ENCODE measurements around the gene EPHA1. TPM values are rescaled to one million over a fixed set of nuclear protein-coding genes. Genes with fewer than 3 reads are reported as not detected.

Gene EPHA1
- total and polyA plus RNA-seq, 4 donors, result 0.89 to 6.6 (median 2.3) TPM

- 78% methylated on average over 11 of the region's 16 CpGs for WGBS (ENCODE audit: insufficient coverage)
- DNase-seq (ENCODE audit: low read depth in 4 of 6, low spot score in 6 of 6), result peak in 1 of 6 donors; percentile 72
- H3K4me1 ChIP-seq (ENCODE audit: control insufficient read depth, insufficient read depth, low read length), result peaks cover 33% of the 10 kb centered on the region
- H3K9me3 ChIP-seq (ENCODE audit: control insufficient read depth, insufficient read depth, low read length), result no peaks in the 10 kb centered on the region
- H3K27me3 ChIP-seq (ENCODE audit: control insufficient read depth, insufficient read depth, low read length), result no peaks in the 10 kb centered on the region
- H3K36me3 ChIP-seq (ENCODE audit: control insufficient read depth, insufficient read depth, low read length), result peaks cover 52% of the 10 kb centered on the region
- peak overlapping the region; percentile 57 for H3K27ac ChIP-seq (ENCODE audit: low read depth, low read length)
- no peak overlapping the region for H3K4me3 ChIP-seq (ENCODE audit: low read depth, low read length)
Observed at GRCh38 chr7:143355450-143356385, 52.9 kb downstream of the EPHA1 start.

- peak overlapping the region; percentile 57 for H3K27ac ChIP-seq (ENCODE audit: low read depth, low read length)
- no peak for DNase-seq (ENCODE audit: low read depth in 4 of 6, low spot score in 6 of 6)
- no peaks in the 10 kb centered on the region for H3K9me3 ChIP-seq (ENCODE audit: control insufficient read depth, insufficient read depth, low read length)
- no peak overlapping the region for H3K4me3 ChIP-seq (ENCODE audit: low read depth, low read length)
- H3K27me3 ChIP-seq (ENCODE audit: control insufficient read depth, insufficient read depth, low read length), result no peaks in the 10 kb centered on the region
- peaks cover 50% of the 10 kb centered on the region for H3K36me3 ChIP-seq (ENCODE audit: control insufficient read depth, insufficient read depth, low read length)
- 88% methylated on average over 3 of the region's 8 CpGs for WGBS (ENCODE audit: insufficient coverage)
- peaks cover 32% of the 10 kb centered on the region for H3K4me1 ChIP-seq (ENCODE audit: control insufficient read depth, insufficient read depth, low read length)
Observed at GRCh38 chr7:143354965-143355364, 53.7 kb downstream of the EPHA1 start.

GRCh38 chr7:143354376-143354775, 54.3 kb downstream of the EPHA1 start:
- no peak for DNase-seq (ENCODE audit: low read depth in 4 of 6, low spot score in 6 of 6)

GRCh38 chr7:143352531-143353002, 56.1 kb downstream of the EPHA1 start:
- DNase-seq (ENCODE audit: low read depth in 4 of 6, low spot score in 6 of 6), result no peak
- Histone ChIP-seq H3K4me3 (ENCODE audit: low read depth, low read length) (no peak overlapping the region), H3K27ac (ENCODE audit: low read depth, low read length) (no peak overlapping the region), H3K9me3 (ENCODE audit: control insufficient read depth, insufficient read depth, low read length) (no peaks in the 10 kb centered on the region), H3K27me3 (ENCODE audit: control insufficient read depth, insufficient read depth, low read length) (no peaks in the 10 kb centered on the region), H3K36me3 (ENCODE audit: control insufficient read depth, insufficient read depth, low read length) (peaks cover 35% of the 10 kb centered on the region), H3K4me1 (ENCODE audit: control insufficient read depth, insufficient read depth, low read length) (peaks cover 32% of the 10 kb centered on the region)
- WGBS (ENCODE audit: insufficient coverage), result 30% methylated on average over 11 of the region's 11 CpGs

More at GRCh38 chr7:143354376-143354775, 54.3 kb downstream of the EPHA1 start:
- 92% methylated on average over 6 of the region's 8 CpGs for WGBS (ENCODE audit: insufficient coverage)
- H3K36me3 ChIP-seq (ENCODE audit: control insufficient read depth, insufficient read depth, low read length), result peaks cover 44% of the 10 kb centered on the region
- no peak overlapping the region for H3K27ac ChIP-seq (ENCODE audit: low read depth, low read length)
- no peaks in the 10 kb centered on the region for H3K27me3 ChIP-seq (ENCODE audit: control insufficient read depth, insufficient read depth, low read length)
- no peak overlapping the region for H3K4me3 ChIP-seq (ENCODE audit: low read depth, low read length)
- H3K4me1 ChIP-seq (ENCODE audit: control insufficient read depth, insufficient read depth, low read length), result peaks cover 32% of the 10 kb centered on the region
- H3K9me3 ChIP-seq (ENCODE audit: control insufficient read depth, insufficient read depth, low read length), result no peaks in the 10 kb centered on the region

- H3K4me1 ChIP-seq (ENCODE audit: control insufficient read depth, insufficient read depth, low read length), result peaks cover 30% of the 10 kb centered on the region
- H3K9me3 ChIP-seq (ENCODE audit: control insufficient read depth, insufficient read depth, low read length), result no peaks in the 10 kb centered on the region
- no peaks in the 10 kb centered on the region for H3K27me3 ChIP-seq (ENCODE audit: control insufficient read depth, insufficient read depth, low read length)
- peaks cover 28% of the 10 kb centered on the region for H3K36me3 ChIP-seq (ENCODE audit: control insufficient read depth, insufficient read depth, low read length)
- no peak for DNase-seq (ENCODE audit: low read depth in 4 of 6, low spot score in 6 of 6)
- WGBS (ENCODE audit: insufficient coverage), result 98% methylated on average over 5 of the region's 9 CpGs
- no peak overlapping the region for H3K4me3 ChIP-seq (ENCODE audit: low read depth, low read length)
- no peak overlapping the region for H3K27ac ChIP-seq (ENCODE audit: low read depth, low read length)
Observed at GRCh38 chr7:143351574-143351973, 57.1 kb downstream of the EPHA1 start.

GRCh38 chr7:143351060-143351459, 57.6 kb downstream of the EPHA1 start:
- H3K27me3 ChIP-seq (ENCODE audit: control insufficient read depth, insufficient read depth, low read length), result no peaks in the 10 kb centered on the region
- 80% methylated on average over 5 of the region's 5 CpGs for WGBS (ENCODE audit: insufficient coverage)
- no peak overlapping the region for H3K4me3 ChIP-seq (ENCODE audit: low read depth, low read length)
- peaks cover 23% of the 10 kb centered on the region for H3K36me3 ChIP-seq (ENCODE audit: control insufficient read depth, insufficient read depth, low read length)
- no peak overlapping the region for H3K27ac ChIP-seq (ENCODE audit: low read depth, low read length)
- no peaks in the 10 kb centered on the region for H3K9me3 ChIP-seq (ENCODE audit: control insufficient read depth, insufficient read depth, low read length)
- DNase-seq (ENCODE audit: low read depth in 4 of 6, low spot score in 6 of 6), result no peak
- H3K4me1 ChIP-seq (ENCODE audit: control insufficient read depth, insufficient read depth, low read length), result peaks cover 24% of the 10 kb centered on the region

- H3K9me3 ChIP-seq (ENCODE audit: control insufficient read depth, insufficient read depth, low read length), result no peaks in the 10 kb centered on the region
- H3K4me1 ChIP-seq (ENCODE audit: control insufficient read depth, insufficient read depth, low read length), result peaks cover 16% of the 10 kb centered on the region
- peaks cover 4% of the 10 kb centered on the region for H3K36me3 ChIP-seq (ENCODE audit: control insufficient read depth, insufficient read depth, low read length)
- H3K27ac ChIP-seq (ENCODE audit: low read depth, low read length), result no peak overlapping the region
- H3K4me3 ChIP-seq (ENCODE audit: low read depth, low read length), result no peak overlapping the region
- peaks cover 8% of the 10 kb centered on the region for H3K27me3 ChIP-seq (ENCODE audit: control insufficient read depth, insufficient read depth, low read length)
- no peak for DNase-seq (ENCODE audit: low read depth in 4 of 6, low spot score in 6 of 6)
- no CpG with 5 or more reads among the region's 5 CpGs for WGBS (ENCODE audit: insufficient coverage)
Observed at GRCh38 chr7:143347950-143348349, 60.7 kb downstream of the EPHA1 start.

GRCh38 chr7:143346018-143346417, 62.6 kb downstream of the EPHA1 start:
- Histone ChIP-seq H3K4me1 (ENCODE audit: control insufficient read depth, insufficient read depth, low read length) (peaks cover 6% of the 10 kb centered on the region), H3K27ac (ENCODE audit: low read depth, low read length) (no peak overlapping the region), H3K9me3 (ENCODE audit: control insufficient read depth, insufficient read depth, low read length) (no peaks in the 10 kb centered on the region), H3K4me3 (ENCODE audit: low read depth, low read length) (no peak overlapping the region), H3K27me3 (ENCODE audit: control insufficient read depth, insufficient read depth, low read length) (peaks cover 8% of the 10 kb centered on the region), H3K36me3 (ENCODE audit: control insufficient read depth, insufficient read depth, low read length) (no peaks in the 10 kb centered on the region)
- no peak for DNase-seq (ENCODE audit: low read depth in 4 of 6, low spot score in 6 of 6)
- WGBS (ENCODE audit: insufficient coverage), result no CpG with 5 or more reads among the region's 4 CpGs

GRCh38 chr7:143345428-143345900, 63.2 kb downstream of the EPHA1 start:
- peak in 2 of 6 donors; percentile 61 to 74 for DNase-seq (ENCODE audit: low read depth in 4 of 6, low spot score in 6 of 6)
- peak overlapping the region; percentile 17 for H3K4me3 ChIP-seq (ENCODE audit: low read depth, low read length)
- 4% methylated on average over 35 of the region's 35 CpGs for WGBS (ENCODE audit: insufficient coverage)

More at GRCh38 chr7:143345428-143345900, 63.2 kb downstream of the EPHA1 start:
- Histone ChIP-seq H3K36me3 (ENCODE audit: control insufficient read depth, insufficient read depth, low read length) (no peaks in the 10 kb centered on the region), H3K27me3 (ENCODE audit: control insufficient read depth, insufficient read depth, low read length) (peaks cover 8% of the 10 kb centered on the region), H3K27ac (ENCODE audit: low read depth, low read length) (no peak overlapping the region), H3K9me3 (ENCODE audit: control insufficient read depth, insufficient read depth, low read length) (no peaks in the 10 kb centered on the region), H3K4me1 (ENCODE audit: control insufficient read depth, insufficient read depth, low read length) (peaks cover 6% of the 10 kb centered on the region)
